HG03575 (cell line): Measurements from ENCODE around the gene HCN4.

Experiments used
- ATAC-seq: cut with Tn5 transposase; IDR thresholded peaks from one replicate; pipeline ENCODE4 v1.9.1; 2021; ENCODE audit not compliant: unreplicated experiment, insufficient number of reproducible peaks, low FRiP score; ENCODE audit errors: extremely low read depth

The HCN4 gene

GRCh38 chr15:73383310-73384189 lies 14.8 kb upstream of the HCN4 start:
- no peak for ATAC-seq

- no peak for ATAC-seq
These were observed 13.4 kb upstream of the HCN4 start for GRCh38 chr15:73382115-73382514.

DNA sequence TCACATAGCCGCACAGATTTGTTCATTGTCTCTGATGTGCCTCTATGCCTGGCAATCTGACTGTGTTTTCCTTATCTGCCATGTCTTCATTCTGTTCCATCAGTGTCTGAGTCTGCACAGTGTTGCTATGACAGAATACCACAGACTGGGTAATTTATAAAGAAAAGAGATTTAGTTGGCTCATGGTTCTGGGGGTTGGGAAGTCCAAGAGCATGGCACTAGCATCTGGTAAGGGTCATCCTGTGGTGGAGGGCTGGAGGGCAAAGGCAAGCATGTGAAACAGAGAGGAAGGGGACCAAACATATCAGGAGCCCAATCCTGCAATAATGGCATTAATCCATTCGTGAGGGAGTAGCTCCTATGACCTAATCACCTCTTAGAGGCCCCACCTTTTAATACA lies 11.9 kb upstream of the HCN4 start:
- no peak for ATAC-seq

- no peak for ATAC-seq
These were observed 9.3 kb upstream of the HCN4 start for GRCh38 chr15:73378089-73378488.

- no peak for ATAC-seq
These were observed 7.1 kb upstream of the HCN4 start for GRCh38 chr15:73375755-73376305.

DNA sequence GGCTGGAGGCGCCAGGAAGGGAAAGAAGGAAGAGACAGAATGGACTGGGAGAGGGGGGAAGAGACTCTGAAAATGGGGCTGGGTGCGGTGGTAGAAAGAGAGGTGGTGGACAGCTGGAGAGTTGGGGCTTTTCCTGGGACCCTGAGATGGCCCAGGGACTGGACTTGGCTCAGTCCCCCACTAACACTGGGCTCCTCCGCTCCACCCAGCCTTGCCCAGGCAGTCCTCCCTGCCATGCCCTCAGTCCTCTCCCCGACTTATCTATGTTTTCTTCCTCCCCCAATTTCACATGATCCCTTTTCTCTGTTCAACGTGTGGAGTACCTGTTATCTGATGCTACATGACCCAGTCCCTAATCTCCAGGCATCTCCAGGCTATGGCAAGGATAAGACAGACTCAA lies 6.3 kb upstream of the HCN4 start:
- ATAC-seq: no peak

- no peak for ATAC-seq
These were observed 5.8 kb upstream of the HCN4 start for GRCh38 chr15:73374604-73375003.

DNA sequence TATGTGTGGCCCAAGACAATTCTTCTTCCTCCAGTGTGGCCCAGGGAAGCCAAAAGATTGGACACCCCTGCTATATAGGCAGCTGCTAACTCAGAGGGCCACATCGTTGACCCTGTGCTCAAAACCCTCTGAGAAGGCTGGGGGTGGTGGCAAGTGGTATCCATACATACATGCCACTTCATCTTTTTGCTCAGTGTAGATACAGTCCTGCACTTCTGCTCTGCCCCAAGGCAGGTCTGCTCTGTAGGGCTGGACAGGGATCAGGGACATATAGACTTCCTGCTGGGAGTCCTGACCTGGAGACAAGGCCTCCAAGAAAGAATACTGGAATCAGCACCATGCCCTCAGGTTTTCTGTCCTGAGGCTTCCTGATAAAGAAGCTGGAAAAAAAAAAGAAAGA lies 4.5 kb upstream of the HCN4 start:
- ATAC-seq: no peak

DNA sequence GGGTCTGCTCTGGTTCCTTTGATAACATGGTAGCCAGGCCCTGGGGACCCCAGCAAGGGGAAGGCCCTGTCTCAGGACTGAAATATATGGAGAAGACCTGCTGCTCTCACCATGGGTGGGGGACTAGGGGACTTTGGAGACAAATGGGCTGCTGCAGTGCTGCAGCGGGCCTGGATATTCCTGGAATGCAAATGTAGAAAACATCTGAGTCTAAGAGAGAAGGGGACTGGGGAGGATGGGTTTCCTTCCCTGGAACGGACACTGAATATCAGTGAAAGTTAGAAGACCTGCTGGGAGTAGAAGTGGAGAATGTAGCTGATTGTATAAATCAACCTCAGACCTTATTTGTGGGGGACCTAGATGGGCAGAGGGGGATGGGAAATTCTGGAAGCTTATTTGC lies 3.1 kb upstream of the HCN4 start:
- no peak for ATAC-seq

GRCh38 chr15:73370151-73370550 lies 1.4 kb upstream of the HCN4 start:
- ATAC-seq: no peak

DNA sequence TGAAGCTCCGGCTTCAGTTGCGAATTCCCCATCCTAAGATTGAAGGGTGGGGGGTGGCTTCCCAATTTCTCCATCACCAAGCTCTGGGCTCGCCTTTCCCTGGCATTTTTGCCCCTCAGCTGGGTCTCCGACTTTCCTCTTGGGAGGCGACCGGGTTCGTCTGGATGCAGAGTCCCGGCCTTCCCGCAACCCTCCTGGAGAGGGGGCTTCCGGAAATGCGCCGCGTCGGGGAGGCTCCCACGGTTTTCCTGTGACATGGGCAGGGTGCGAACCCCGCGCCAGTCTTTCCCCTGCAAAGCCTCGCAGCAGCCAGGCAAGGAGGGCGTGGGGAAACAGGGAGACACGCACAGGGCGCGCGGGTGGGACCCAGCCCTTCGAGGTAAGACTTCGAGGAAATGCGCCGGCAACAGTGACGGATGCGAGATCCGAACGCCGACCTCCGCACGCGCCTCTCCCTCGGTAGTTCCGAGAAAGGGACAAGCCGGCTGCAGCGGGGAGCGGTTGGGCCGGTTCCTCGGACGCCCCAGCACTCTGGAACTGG lies 466 bp upstream of the HCN4 start:
- no peak for ATAC-seq

DNA sequence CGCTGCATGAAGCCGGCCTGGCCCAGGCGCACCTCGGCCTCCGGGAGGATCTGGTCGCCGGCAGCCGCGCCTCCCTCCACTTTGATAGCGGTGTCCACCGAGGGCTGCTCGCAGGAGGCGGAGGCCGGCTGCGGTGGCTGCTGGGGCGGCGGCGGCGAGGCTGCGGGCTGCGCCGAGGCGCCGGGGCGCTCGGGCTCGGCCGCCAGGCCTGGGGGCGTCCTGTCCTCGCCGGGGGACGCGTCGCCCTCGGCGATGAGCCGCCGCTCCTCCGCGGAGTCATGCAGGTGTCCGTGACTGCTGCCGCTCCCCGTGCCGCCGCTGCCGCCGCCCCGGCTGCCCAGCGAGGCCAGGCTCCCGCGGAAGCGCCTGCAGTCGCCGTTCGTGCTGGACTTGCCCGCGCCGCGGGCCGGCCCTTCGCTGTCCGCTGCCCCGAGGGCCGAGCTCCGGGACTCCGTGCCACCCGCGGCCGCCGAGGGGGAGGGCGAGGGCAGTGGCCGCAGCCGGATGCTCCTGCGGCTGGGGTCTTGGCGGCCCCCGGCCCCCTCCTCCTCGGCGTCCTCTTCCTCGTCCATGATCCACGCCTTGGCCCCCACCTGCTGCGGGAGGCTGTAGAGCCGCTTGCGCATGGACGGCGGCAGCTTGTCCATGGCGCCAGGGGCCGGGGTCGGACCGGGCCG lies 996 bp downstream of the HCN4 start:
- no peak for ATAC-seq

GRCh38 chr15:73366766-73367623 lies 1.8 kb downstream of the HCN4 start:
- no peak for ATAC-seq

GRCh38 chr15:73364070-73364469 lies 4.7 kb downstream of the HCN4 start:
- no peak for ATAC-seq

- no peak for ATAC-seq
These were observed 5.9 kb downstream of the HCN4 start for GRCh38 chr15:73362900-73363299.

DNA sequence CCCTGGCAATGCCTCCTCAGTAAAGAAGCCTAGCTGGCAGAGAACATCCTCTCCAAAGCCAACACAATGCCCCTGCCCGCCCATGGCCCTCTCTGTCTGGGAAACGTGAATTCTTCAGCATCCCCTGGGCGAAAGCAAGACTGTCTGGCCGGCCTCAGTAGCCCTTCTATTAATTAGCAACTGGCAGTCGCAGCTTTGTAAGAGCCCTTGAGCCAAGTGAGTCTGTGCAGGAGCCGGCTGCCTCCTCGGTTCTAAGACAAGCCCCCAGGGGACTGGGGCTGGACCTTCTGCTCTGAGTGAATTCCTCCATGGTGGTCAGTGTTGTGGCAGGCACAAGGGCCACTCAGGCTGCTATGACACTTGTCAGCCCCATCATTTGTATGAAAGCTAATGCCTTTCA lies 7.4 kb downstream of the HCN4 start:
- ATAC-seq: no peak

DNA sequence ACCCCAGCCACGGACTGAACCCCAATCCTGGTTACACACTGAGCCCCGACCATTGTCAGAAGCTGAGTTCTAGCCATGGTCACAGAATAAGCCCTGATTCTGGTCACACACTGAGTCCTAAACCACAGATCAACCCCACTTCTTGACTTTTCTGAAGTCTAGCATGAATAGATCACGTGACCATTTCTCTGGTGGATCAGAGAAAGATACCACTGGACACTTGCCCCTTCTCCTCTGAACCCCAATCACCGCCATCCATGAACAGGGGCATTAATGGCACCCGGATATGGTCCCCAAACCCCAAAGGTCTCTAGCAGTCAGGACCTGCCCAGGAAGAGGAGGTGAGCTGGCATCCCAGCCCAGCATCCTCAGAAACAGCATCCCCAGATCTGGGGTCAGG lies 9.1 kb downstream of the HCN4 start:
- ATAC-seq: no peak

GRCh38 chr15:73357999-73358665 lies 10.6 kb downstream of the HCN4 start:
- no peak for ATAC-seq
